Ammon's horn (tissue), 1 donor: ENCODE results near the gene ADAM12.
"Not testable (repeated sequence)": the region's sequence is repeated elsewhere in the genome, so short reads cannot be mapped to it uniquely, and the experiment has no call there.

Experiments used
- DNase-seq: peaks from one replicate; pipeline ENCODE4 v3.0.0-alpha.2; 2016; ENCODE audit warnings: low spot score

Gene ADAM12

GRCh38 chr10:126263006-126263676, 125.1 kb downstream of the ADAM12 start:
- no peak for DNase-seq

- DNase-seq, result no peak
These were observed 125.9 kb downstream of the ADAM12 start for GRCh38 chr10:126262233-126262838.

GRCh38 chr10:126259760-126260479, 128.4 kb downstream of the ADAM12 start:
- DNase-seq, result no peak

GRCh38 chr10:126256864-126257263, 131.4 kb downstream of the ADAM12 start:
- DNase-seq, result no peak

- DNase-seq, result no peak
These were observed 133.0 kb downstream of the ADAM12 start for GRCh38 chr10:126255313-126255712.

GRCh38 chr10:126253611-126253998, 134.7 kb downstream of the ADAM12 start:
- no peak for DNase-seq

GRCh38 chr10:126252884-126253610, 135.2 kb downstream of the ADAM12 start:
- no peak for DNase-seq

GRCh38 chr10:126251778-126252407, 136.4 kb downstream of the ADAM12 start:
- DNase-seq, result no peak

GRCh38 chr10:126250527-126251310, 137.6 kb downstream of the ADAM12 start:
- no peak for DNase-seq

- DNase-seq, result no peak
These were observed 138.2 kb downstream of the ADAM12 start for GRCh38 chr10:126250045-126250444.

GRCh38 chr10:126247446-126247975, 140.8 kb downstream of the ADAM12 start:
- no peak for DNase-seq

GRCh38 chr10:126246396-126246795, 141.9 kb downstream of the ADAM12 start:
- DNase-seq, result not testable (repeated sequence)

GRCh38 chr10:126245501-126245900, 142.8 kb downstream of the ADAM12 start:
- DNase-seq, result no peak

- DNase-seq, result no peak
These were observed 144.3 kb downstream of the ADAM12 start for GRCh38 chr10:126243971-126244370.

- no peak for DNase-seq
These were observed 145.0 kb downstream of the ADAM12 start for GRCh38 chr10:126243306-126243705.

GRCh38 chr10:126242397-126243260, 145.6 kb downstream of the ADAM12 start:
- peak; percentile 81 for DNase-seq

GRCh38 chr10:126240483-126240882, 147.8 kb downstream of the ADAM12 start:
- peak; percentile 79 for DNase-seq

GRCh38 chr10:126239844-126240243, 148.4 kb downstream of the ADAM12 start:
- no peak for DNase-seq

GRCh38 chr10:126235979-126236851, 152.1 kb downstream of the ADAM12 start:
- DNase-seq, result no peak
